ENCODE results near the gene RBCK1. TPM values are rescaled to one million over a fixed set of nuclear protein-coding genes. Genes with fewer than 3 reads are reported as not detected.

The RBCK1 gene
- 106 and 141 TPM in 2 replicates for total RNA-seq (2014; rRNA removed; shearing (Covaris generic))

GRCh38 chr20:407953-408842 is at the start of gene RBCK1:
Gene RBCK1, plus strand, starts transcription at chr20:408299. Its CDS starts 459 bp downstream, at chr20:408758.
- DNase-seq (ENCODE audit: low read depth), result peak; percentile 90

GRCh38 chr20:358891-359555 is 49.1 kb upstream of the RBCK1 start:
- DNase-seq (ENCODE audit: low read depth), result no peak

DNA sequence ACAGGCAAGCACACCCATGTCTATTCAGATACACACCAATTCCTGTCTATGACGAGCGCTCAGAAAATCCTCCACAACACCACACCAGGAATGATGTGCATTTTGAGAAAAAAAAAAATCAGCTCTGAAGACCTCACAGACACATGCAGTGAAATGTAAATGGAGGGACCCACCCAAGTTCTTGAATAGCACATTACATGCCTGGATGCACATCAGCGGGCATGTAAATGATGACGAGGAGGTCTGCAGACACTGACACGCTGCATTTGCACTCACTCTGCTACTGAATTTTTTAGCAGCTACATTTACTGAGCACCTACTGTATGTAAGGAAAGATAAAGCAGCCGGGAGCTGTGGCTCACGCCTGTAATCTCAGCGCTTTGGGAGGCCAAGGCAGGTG is 46.5 kb upstream of the RBCK1 start:
- no peak for DNase-seq (ENCODE audit: low read depth)

DNA sequence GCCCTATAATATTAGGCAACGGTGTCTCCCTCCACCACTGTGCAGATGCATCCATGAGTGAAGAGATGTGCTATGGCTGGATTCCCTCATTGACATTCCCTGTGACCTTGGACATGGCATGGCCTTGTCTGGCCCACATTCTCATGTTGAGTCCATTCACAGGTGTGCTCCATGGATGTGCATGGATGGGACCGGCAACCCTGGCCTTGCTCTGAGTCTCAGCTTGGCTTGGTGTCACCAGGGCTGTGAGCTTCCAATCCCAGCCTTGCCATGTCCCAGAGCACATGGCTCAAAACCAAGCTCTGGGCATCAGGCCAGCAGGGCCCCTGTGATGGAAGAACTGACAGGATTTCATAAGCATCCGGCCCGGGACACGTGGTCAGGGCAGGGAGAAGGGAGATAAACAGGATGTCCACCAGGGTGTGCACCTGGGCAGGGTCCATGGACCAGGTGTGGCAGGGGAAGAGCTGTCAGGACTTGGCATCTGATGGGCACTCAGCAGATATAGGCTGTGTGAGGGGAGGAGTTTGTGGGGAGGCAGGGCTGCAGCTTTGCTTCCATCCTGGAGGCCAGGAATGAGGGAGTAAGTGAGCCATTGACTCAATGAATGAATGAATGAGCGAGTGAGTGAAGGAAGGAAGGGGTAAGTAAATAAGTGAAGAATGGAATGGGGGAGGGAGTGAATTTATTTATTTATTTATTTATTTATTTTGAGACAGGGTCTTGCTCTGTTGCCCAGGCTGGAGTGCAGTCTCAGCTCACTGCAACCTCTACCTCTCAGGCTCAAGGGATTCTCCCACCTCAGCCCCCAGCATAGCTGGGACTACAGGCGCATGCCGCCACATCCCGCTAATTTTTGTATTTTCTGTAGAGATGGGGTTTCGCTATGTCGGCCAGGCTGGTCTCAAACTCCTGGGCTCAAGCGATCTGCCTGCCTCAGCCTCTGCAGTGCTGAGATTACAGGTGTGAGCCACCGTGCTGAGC is 45.5 kb upstream of the RBCK1 start:
- peak; percentile 96 for DNase-seq (ENCODE audit: low read depth)

DNA sequence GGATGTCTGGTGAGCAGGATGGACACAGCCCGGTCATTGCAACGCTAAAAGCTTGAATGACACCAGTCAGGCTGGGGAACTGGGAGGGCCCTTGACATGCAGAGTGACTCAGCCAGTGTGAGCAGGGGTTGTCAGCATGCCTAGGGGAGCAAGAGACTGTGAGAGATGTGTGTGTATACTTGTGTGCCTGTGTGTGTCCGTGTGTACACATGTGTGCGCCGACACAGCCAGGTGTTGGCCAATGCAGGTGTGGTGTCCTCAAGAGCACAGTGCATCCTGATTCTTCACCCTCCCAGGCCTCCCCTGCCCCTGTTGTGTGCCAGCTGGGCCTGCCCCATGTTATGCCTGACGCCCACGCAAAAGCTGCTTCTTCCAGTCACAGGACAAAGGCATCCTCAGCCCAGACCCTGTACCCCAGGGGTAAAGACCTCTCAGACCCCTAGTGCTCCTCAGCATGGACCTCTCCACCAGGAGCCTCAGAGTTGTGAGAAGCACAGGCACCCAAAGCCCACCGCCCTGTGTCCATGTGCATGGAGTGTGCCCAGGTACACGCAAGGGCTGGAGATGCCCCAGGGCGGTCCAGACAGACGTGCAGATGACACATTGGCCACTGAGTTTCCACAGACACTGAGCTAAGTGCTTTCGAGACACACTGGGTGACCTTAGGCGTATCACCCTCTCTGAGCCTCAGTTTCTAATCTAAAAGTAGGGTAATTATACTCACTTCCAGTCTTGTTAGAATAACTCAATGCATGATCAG is 44.6 kb upstream of the RBCK1 start:
- peak; percentile 70 for DNase-seq (ENCODE audit: low read depth)

DNA sequence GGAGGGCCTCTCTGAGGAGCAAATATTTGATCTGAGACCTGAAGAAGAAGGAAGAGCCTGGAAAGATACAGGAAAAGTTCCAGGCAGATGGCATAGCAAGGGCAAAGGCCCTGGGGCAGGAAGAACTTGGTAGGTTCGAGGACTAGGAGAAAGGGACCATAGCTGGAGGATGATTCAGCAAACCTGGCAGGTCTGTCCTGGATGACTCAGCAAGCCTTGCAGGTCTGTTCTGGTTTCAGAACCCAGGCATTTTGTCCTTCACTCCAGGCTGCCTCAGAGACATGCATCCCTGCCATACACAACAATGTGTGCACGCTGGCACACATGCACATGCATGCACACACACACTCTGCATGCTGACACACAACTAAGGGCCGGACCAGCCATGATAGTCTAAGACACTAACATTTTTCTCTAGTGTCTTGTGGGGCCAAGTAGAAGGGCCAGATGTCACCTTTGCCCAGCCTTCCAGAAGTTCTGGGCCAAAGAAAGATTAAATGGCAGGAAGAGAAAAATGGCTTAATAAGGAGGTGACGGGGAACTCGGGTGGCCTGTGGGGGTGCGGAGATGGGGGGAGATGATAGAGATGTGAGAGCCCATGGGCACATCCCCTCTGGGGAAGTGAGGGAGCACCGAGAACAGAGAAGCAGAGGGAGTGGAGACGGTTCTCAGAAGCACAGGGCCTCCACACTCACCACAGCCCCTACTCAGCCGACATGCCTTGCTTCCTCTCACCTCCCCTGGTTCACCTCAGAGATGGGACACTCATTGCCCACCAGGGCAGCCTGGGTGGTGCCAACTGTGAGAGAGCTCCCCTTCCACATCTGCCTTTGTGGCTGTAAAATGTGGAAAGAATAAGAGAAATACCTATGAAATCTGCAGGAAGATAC is 42.9 kb upstream of the RBCK1 start:
- peak; percentile 73 for DNase-seq (ENCODE audit: low read depth)

GRCh38 chr20:366041-366718 is 41.9 kb upstream of the RBCK1 start:
- no peak for DNase-seq (ENCODE audit: low read depth)

GRCh38 chr20:366719-367485 is 41.2 kb upstream of the RBCK1 start:
- DNase-seq (ENCODE audit: low read depth), result no peak

- DNase-seq (ENCODE audit: low read depth), result no peak
These were observed 40.6 kb upstream of the RBCK1 start for GRCh38 chr20:367486-367887.

- no peak for DNase-seq (ENCODE audit: low read depth)
These were observed 39.2 kb upstream of the RBCK1 start for GRCh38 chr20:368915-369314.

GRCh38 chr20:370151-370600 is 37.9 kb upstream of the RBCK1 start:
- no peak for DNase-seq (ENCODE audit: low read depth)

- DNase-seq (ENCODE audit: low read depth), result no peak
These were observed 36.9 kb upstream of the RBCK1 start for GRCh38 chr20:370977-371754.

GRCh38 chr20:371755-372542 is 36.1 kb upstream of the RBCK1 start:
- DNase-seq (ENCODE audit: low read depth), result peak; percentile 99

DNA sequence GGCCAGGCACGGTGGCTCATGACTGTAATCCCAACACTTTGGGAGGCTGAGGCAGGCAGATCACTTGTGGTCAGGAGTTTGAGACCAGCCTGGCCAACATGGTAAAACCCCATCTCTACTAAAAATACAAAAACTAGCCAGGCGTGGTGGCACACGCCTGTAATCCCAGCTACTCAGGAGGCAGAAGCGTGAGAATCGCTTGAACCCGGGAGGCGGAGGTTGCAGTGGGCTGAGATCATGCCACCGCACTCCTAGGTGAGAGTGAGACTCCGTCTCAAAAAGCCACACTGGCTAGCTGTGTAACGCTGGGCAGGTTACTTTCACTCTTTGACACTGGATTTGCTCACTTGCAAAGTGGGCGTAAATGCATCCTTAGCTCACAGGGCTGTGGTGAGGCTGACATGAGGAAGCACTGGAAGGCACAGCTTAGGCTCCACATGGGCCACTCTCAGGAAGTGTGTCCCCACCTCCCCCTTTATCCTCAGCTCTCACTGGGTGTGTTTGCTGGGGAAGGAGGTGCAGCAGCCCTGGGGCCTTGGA is 35.5 kb upstream of the RBCK1 start:
- DNase-seq (ENCODE audit: low read depth), result peak; percentile 31

DNA sequence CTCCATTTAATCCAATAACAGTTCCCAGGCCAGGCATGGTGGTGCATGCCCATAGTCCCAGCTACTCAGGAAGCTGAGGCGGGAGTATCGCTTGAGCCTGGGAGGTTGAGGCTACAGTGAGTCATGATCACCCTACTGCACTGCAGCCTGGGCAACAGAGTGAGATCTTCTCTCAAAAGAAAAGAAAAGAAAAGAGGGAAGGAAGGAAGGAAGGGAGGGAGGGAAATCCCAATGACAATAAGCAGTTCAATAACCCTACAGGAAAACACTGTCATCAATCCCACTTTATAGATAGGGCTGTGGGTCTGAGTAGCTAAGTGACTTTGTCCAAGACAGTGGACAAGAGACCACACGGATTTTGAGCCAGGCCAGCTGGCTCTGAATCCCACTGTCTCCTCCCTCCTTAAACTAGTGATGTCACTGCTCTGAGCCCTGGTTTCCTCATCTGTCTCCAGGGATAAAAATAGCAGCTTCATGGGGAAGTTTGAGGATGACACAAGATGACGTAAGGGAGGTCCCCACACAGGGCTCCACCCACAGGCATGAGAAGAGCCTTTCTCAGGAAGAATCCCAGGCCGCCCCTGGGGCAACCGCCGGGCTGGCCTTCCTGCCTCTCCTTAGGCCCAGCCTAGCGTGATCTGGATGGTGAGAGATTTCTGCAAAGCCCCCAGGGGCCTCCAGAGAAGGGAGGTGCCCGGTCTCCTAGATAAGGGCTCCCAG is 34.8 kb upstream of the RBCK1 start:
- DNase-seq (ENCODE audit: low read depth), result peak; percentile 97
